Measurements from ENCODE around the gene GJB6. TPM values are rescaled to one million over a fixed set of nuclear protein-coding genes. Genes with fewer than 3 reads are reported as not detected.

The GJB6 gene
- total RNA-seq: 22.4 and 51.8 TPM in 2 replicates

GRCh38 chr13:20231839-20232555 is at the start of gene GJB6:
Gene GJB6 (minus strand): TSS chr13:20232319. CDS start chr13:20223480, 8,839 bp downstream.

GRCh38 chr13:20192836-20193161 is 39.3 kb downstream of the GJB6 start, which contains the start of gene GJB2:
Gene GJB2 (minus strand): TSS chr13:20192938. CDS start chr13:20189581, 3,357 bp downstream.

Other genes starting within 250 kb of the GJB6 start
- gene GJA3, start 71.3 kb downstream of the GJB6 start, total RNA-seq: 0.21 and 0.24 TPM in 2 replicates
- 131 and 380 TPM in 2 replicates for gene GJB2, start 39.4 kb downstream of the GJB6 start, total RNA-seq

Data from tracheal epithelial cell (primary cell).